Ishikawa (cell line): ENCODE results near the gene FERMT3.

Source experiments
- CEBPB ChIP-seq: IDR thresholded peaks from 2 replicates; pipeline ENCODE4 v1.6.1; 2012
- CREB1 ChIP-seq: IDR thresholded peaks from 2 replicates; pipeline ENCODE4 v1.6.1; 2012; ENCODE audit warnings: low read depth
- EGR1 ChIP-seq: IDR thresholded peaks from 2 replicates; pipeline ENCODE4 v1.6.1; 2012
- EP300 ChIP-seq: IDR thresholded peaks from 2 replicates; pipeline ENCODE4 v1.6.1; 2012; ENCODE audit warnings: borderline replicate concordance
- FOXM1 ChIP-seq: IDR thresholded peaks from 2 replicates; pipeline ENCODE4 v1.6.1; 2012; ENCODE audit warnings: low read depth, borderline replicate concordance
- NFIC ChIP-seq: IDR thresholded peaks from 2 replicates; pipeline ENCODE4 v1.6.1; 2012
- RAD21 ChIP-seq: IDR thresholded peaks from 2 replicates; pipeline ENCODE4 v1.6.1; 2012; ENCODE audit warnings: low read depth
- REST ChIP-seq: IDR thresholded peaks from 2 replicates; pipeline ENCODE4 v1.6.1; 2012; ENCODE audit warnings: low read depth, mild to moderate bottlenecking
- TAF1 ChIP-seq: IDR thresholded peaks from 2 replicates; pipeline ENCODE4 v1.6.1; 2012; ENCODE audit warnings: low read depth, mild to moderate bottlenecking
- TCF12 ChIP-seq: IDR thresholded peaks from 2 replicates; pipeline ENCODE4 v1.6.1; 2012; ENCODE audit warnings: low read depth
- TEAD4 ChIP-seq: IDR thresholded peaks from 2 replicates; pipeline ENCODE4 v1.6.1; 2012
- USF1 ChIP-seq: IDR thresholded peaks from 2 replicates; pipeline ENCODE4 v1.6.1; 2012
- YY1 ChIP-seq: IDR thresholded peaks from 2 replicates; pipeline ENCODE4 v1.6.1; 2012; ENCODE audit warnings: low read depth
- ZBTB7A ChIP-seq: IDR thresholded peaks from 2 replicates; pipeline ENCODE4 v1.6.1; 2012; ENCODE audit warnings: low read depth
- TF ChIP-seq, protein P1 (sequence below): IDR thresholded peaks from 2 replicates; pipeline ENCODE4 v1.6.1; 2012

Gene FERMT3

GRCh38 chr11:64264371-64264852, 57.9 kb downstream of the FERMT3 start:
- no peak for TF ChIP-seq CEBPB
- no peak for TF ChIP-seq FOXM1
- TF ChIP-seq TEAD4: no peak
- TF ChIP-seq EGR1: no peak
- no peak for TF ChIP-seq YY1

GRCh38 chr11:64265176-64266160, 58.9 kb downstream of the FERMT3 start:
- TF ChIP-seq REST (no peak), FOXM1 (no peak), CEBPB (no peak), NFIC (no peak), USF1 (no peak), EP300 (no peak), TAF1 (no peak), ZBTB7A (no peak), RAD21 (no peak), CREB1 (no peak), YY1 (no peak), EGR1 (no peak), TEAD4 (no peak), TCF12 (no peak)
- TF ChIP-seq, protein P1, sequence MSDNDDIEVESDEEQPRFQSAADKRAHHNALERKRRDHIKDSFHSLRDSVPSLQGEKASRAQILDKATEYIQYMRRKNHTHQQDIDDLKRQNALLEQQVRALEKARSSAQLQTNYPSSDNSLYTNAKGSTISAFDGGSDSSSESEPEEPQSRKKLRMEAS: no peak

- TF ChIP-seq REST (no peak), CEBPB (no peak), CREB1 (no peak), FOXM1 (no peak), TEAD4 (no peak), USF1 (no peak), ZBTB7A (no peak), TAF1 (no peak)
- TF ChIP-seq, protein P1: no peak
Observed at GRCh38 chr11:64266339-64266738, 59.8 kb downstream of the FERMT3 start.

GRCh38 chr11:64267207-64267945, 60.9 kb downstream of the FERMT3 start:
- TF ChIP-seq REST (no peak), TCF12 (peak; percentile 39; the same call in 1 of the 2 replicates), NFIC (peak; percentile 46; the same call in 1 of the 2 replicates)
